NT2/D1 (cell line): ENCODE results near the gene DNM3.

Experiments used
- DNase-seq: peaks from one replicate; pipeline ENCODE4 v3.0.0-alpha.2; 2011; ENCODE audit warnings: low read depth, low spot score
- H3K27me3 ChIP-seq: 2 replicates; pipeline ENCODE4 v1.6.0; 2011; ENCODE audit warnings: mild to moderate bottlenecking; ENCODE audit not compliant: insufficient read length, insufficient read depth
- H3K36me3 ChIP-seq: 2 replicates; pipeline ENCODE4 v1.6.1; 2011; ENCODE audit warnings: mild to moderate bottlenecking, low read length, mixed read lengths; ENCODE audit not compliant: insufficient read depth, insufficient read length
- H3K4me1 ChIP-seq: 2 replicates; pipeline ENCODE4 v1.5.1; 2011; ENCODE audit not compliant: insufficient read depth, insufficient read length
- H3K4me3 ChIP-seq: 2 replicates; pipeline ENCODE4 v1.5.1; 2011; ENCODE audit warnings: low read depth; ENCODE audit not compliant: insufficient read length
- H3K9ac ChIP-seq: 2 replicates; pipeline ENCODE4 v1.6.0; 2011; ENCODE audit warnings: low read depth; ENCODE audit not compliant: insufficient read length
- H3K9me3 ChIP-seq: 2 replicates; pipeline ENCODE4 v1.5.1; 2011; ENCODE audit warnings: mild to moderate bottlenecking, low read length; ENCODE audit not compliant: insufficient read depth
- SUZ12 ChIP-seq: IDR thresholded peaks from 2 replicates; pipeline ENCODE4 v1.6.1; 2011; ENCODE audit not compliant: insufficient read length, insufficient read depth; ENCODE audit errors: extremely low read depth
- YY1 ChIP-seq: IDR thresholded peaks from 2 replicates; pipeline ENCODE4 v1.6.1; 2011; ENCODE audit not compliant: insufficient read length, insufficient read depth
- ZNF274 ChIP-seq: IDR thresholded peaks from 2 replicates; pipeline ENCODE4 v1.6.1; 2011; ENCODE audit warnings: mild to moderate bottlenecking, low read depth, low read length

The DNM3 gene

DNA sequence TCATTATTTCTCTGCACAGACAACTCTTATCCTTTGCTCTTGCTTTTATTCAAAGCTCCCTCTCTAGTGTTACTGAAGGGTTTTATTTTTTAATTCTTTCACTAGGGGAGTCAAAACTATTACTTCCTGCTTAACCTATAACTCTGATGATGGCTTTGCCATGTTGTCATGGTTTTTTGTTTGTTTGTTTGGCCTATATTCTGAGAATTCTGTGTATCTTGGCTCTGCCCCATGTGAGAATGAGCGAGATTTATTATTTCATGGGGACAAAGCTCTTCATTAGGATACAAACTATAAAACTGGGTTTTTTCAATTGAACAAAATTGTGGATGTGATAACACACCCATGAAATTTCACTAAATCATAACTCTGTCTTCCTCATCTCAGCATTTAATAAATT is 388.6 kb downstream of the DNM3 start:
- no peak overlapping the region for H3K4me3 ChIP-seq
- no peak for TF ChIP-seq YY1
- no peak for TF ChIP-seq ZNF274
- no peak for TF ChIP-seq SUZ12
- no peak for DNase-seq
- H3K27me3 ChIP-seq = no peaks in the 10 kb centered on the region
- no peaks in the 10 kb centered on the region for H3K36me3 ChIP-seq
- H3K9me3 ChIP-seq = no peaks in the 10 kb centered on the region
- H3K4me1 ChIP-seq = no peaks in the 10 kb centered on the region
- H3K9ac ChIP-seq = no peak overlapping the region

DNA sequence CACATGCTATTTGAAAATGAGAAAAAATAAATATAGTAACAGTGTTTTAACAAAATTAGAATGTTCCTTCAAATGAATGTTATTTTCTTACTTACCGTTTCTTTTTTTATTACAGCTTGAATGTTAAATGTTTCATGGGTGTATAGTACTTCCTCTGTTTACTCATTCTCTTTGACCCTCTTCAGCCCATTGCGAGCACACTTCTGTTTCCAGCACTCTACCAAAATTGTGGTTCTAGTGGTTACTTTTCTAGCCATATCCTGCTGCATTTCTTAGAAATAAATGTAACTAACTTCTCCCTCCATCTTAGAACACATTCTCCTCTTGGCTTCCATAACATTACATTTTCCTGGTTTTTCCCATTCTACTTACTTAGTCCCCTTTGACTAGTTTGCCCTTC is 389.2 kb downstream of the DNM3 start:
- H3K36me3 ChIP-seq = no peaks in the 10 kb centered on the region
- H3K9me3 ChIP-seq = no peaks in the 10 kb centered on the region
- no peaks in the 10 kb centered on the region for H3K4me1 ChIP-seq
- TF ChIP-seq YY1 (no peak), SUZ12 (no peak), ZNF274 (no peak)
- H3K4me3 ChIP-seq = no peak overlapping the region
- H3K27me3 ChIP-seq = no peaks in the 10 kb centered on the region
- DNase-seq = no peak
- H3K9ac ChIP-seq = no peak overlapping the region

DNA sequence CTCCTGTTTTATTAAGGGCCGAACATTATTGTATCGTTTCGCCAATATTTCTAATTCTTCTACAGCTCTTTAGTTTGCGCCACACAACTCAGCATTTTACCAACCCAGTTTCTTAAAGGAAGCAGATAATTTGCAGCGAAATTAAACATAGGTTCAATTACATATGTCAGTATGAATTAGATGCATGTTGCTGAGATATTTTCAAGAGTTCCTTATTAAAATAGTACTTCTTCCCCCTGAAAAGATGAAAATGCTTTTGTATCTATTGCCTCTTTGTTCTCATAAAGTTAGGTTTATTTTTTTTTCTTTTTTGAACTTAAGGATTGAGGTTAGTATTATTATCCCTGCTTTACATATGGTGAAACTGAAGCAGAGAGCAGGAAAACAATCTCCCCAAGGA is 395.7 kb downstream of the DNM3 start:
- no peak for DNase-seq

DNA sequence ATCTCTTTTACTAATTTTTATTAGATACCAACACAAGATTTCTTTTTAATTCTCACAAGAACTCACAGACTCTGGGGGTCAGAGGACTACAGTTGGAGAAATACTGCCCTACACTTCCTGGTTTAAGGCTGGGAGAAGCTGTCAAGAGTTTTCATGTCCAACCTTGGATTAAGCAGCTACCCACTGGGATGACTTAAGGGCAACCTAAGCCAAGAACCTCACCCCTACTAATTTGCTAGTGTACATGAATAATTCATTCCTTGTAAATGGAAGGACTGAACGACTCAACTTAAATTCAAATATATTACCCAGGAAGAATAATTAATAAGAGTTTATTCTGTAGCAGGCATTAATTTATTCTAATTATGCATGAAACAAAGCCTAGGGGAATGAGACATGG is 396.9 kb downstream of the DNM3 start:
- TF ChIP-seq SUZ12 (no peak), YY1 (no peak), ZNF274 (no peak)
- Histone ChIP-seq H3K4me3 (no peak overlapping the region), H3K9ac (no peak overlapping the region)

More for the DNA sequence above, 395.7 kb downstream of the DNM3 start:
- no peaks in the 10 kb centered on the region for H3K9me3 ChIP-seq
- H3K9ac ChIP-seq = no peak overlapping the region
- TF ChIP-seq SUZ12 (no peak), YY1 (no peak), ZNF274 (no peak)
- H3K36me3 ChIP-seq = no peaks in the 10 kb centered on the region
- no peak overlapping the region for H3K4me3 ChIP-seq
- no peaks in the 10 kb centered on the region for H3K27me3 ChIP-seq
- H3K4me1 ChIP-seq = no peaks in the 10 kb centered on the region

DNA sequence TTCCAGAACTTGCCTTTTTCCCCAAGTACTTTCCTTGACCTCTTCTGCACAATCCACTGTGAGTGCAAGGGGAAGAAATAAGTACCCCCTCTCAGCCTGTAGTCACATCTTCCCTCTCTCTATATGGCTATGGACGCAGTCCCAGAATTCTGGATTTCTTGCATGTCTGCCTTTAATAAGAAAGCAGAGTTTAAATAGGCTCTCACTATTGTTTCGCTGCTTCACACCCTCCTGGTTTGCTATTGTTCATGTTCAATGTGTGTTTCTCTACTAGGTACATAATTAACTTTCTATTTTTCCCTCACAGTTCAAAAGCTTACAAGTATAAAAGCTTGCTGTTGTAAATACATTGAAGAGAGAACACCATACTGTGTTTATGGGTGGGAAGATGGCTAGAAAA is 397.7 kb downstream of the DNM3 start:
- Histone ChIP-seq H3K9me3 (no peaks in the 10 kb centered on the region), H3K36me3 (no peaks in the 10 kb centered on the region), H3K27me3 (no peaks in the 10 kb centered on the region), H3K4me3 (no peak overlapping the region), H3K4me1 (no peaks in the 10 kb centered on the region), H3K9ac (no peak overlapping the region)
- TF ChIP-seq ZNF274 (no peak), YY1 (no peak), SUZ12 (no peak)
- DNase-seq = no peak

More for the DNA sequence above, 396.9 kb downstream of the DNM3 start:
- no peaks in the 10 kb centered on the region for H3K36me3 ChIP-seq
- no peaks in the 10 kb centered on the region for H3K27me3 ChIP-seq
- DNase-seq = no peak
- H3K4me1 ChIP-seq = no peaks in the 10 kb centered on the region
- no peaks in the 10 kb centered on the region for H3K9me3 ChIP-seq

DNA sequence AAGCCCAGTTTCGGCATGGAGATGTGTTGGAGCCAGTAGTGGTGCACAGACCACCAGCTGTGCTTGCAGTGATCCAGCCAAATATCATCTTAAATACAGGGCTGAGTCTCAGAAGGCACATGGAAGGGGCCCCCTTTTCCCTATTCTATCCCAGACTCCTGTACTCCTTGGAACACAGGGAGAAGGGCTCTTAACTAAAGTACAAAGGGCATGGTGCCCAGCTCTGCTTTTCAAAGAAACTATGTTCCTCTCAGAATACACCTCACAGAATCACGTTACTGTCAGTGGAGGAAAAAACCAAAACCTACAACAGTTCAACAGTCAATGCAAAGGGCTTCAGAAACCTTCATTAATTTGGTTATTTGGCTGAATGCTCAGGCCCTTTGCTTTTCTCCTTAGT is 398.6 kb downstream of the DNM3 start:
- no peak overlapping the region for H3K9ac ChIP-seq
- H3K4me1 ChIP-seq = no peaks in the 10 kb centered on the region
- H3K36me3 ChIP-seq = no peaks in the 10 kb centered on the region
- TF ChIP-seq SUZ12 = no peak
- no peak for TF ChIP-seq YY1
- no peak for TF ChIP-seq ZNF274
- no peak for DNase-seq
- H3K9me3 ChIP-seq = no peaks in the 10 kb centered on the region
- H3K27me3 ChIP-seq = no peaks in the 10 kb centered on the region
- H3K4me3 ChIP-seq = no peak overlapping the region

DNA sequence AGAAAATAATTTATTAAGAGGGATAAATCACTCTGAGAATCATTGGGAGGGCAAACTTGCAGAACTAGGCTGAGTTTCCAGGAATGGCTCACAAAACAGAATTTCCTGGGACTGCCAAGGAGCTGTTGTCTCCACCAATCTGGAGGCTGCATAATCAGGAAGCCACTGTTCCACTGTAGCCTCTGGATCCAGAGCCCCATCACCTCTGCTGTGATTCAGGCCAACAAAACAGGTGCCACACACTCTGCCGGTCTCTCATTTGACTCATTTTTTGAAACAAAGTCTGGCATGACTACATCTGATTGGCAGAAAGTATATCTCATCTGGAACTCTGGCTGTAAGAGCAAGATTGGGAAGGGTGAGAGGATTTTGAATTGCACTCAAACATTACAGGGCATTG is 400.2 kb downstream of the DNM3 start:
- no peaks in the 10 kb centered on the region for H3K27me3 ChIP-seq
- H3K36me3 ChIP-seq = no peaks in the 10 kb centered on the region
- DNase-seq = no peak
- H3K4me1 ChIP-seq = no peaks in the 10 kb centered on the region
- TF ChIP-seq ZNF274 = no peak
- no peaks in the 10 kb centered on the region for H3K9me3 ChIP-seq
- H3K4me3 ChIP-seq = no peak overlapping the region
- H3K9ac ChIP-seq = no peak overlapping the region

DNA sequence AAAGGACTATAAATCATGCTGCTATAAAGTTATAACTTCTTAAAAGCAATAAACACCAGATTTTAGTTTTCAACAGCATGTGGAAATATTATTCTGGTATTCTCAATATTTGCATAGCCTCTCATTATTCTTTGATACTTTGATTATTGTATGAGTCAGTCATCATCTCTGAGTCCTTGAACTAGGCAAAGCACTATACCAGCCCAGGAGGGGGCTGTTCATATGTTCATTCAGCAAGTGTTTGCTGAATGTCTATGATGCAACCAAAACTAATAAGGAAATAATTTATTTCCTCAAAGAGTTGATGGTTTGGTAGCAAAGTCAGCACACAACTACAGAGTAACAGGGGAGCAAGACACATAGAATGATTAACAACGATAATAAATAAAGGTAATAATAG is 403.6 kb downstream of the DNM3 start:
- TF ChIP-seq ZNF274 = no peak
- no peak for TF ChIP-seq YY1
- TF ChIP-seq SUZ12 = no peak
- no peaks in the 10 kb centered on the region for H3K36me3 ChIP-seq

More for the DNA sequence above, 403.6 kb downstream of the DNM3 start:
- H3K9ac ChIP-seq = no peak overlapping the region
- no peak overlapping the region for H3K4me3 ChIP-seq
- H3K9me3 ChIP-seq = no peaks in the 10 kb centered on the region
- no peaks in the 10 kb centered on the region for H3K27me3 ChIP-seq
- DNase-seq = no peak
- H3K4me1 ChIP-seq = no peaks in the 10 kb centered on the region
